SU-DHL-6 (cell line): ENCODE results near the gene MTG2.

ENCODE experiments used
- H2AFZ ChIP-seq: fragments of 200-600 bp; sonication (generic); 2 replicates; pipeline ENCODE4 v1.6.1; 2014; ENCODE audit warnings: low read depth, mild to moderate bottlenecking, moderate library complexity, mixed read lengths, antibody characterized with exemption, low read length; ENCODE audit not compliant: severe bottlenecking
- H3F3A ChIP-seq: fragments of 200-600 bp; shearing (Covaris generic); 2 replicates; pipeline ENCODE4 v1.6.0; 2016; ENCODE audit warnings: antibody characterized with exemption, mild to moderate bottlenecking; ENCODE audit not compliant: insufficient read depth
- H3K27ac ChIP-seq: fragments of 200-600 bp; sonication (generic); 2 replicates; pipeline ENCODE4 v1.5.1; 2016; ENCODE audit warnings: low read depth, mild to moderate bottlenecking, low read length, moderate library complexity, mixed read lengths
- H3K27me3 ChIP-seq: fragments of 200-600 bp; sonication (generic), shearing (Covaris generic); 2 replicates; pipeline ENCODE4 v1.6.0; 2014; ENCODE audit warnings: mild to moderate bottlenecking, low read length
- H3K36me3 ChIP-seq: fragments of 200-600 bp; sonication (generic); 2 replicates; pipeline ENCODE4 v1.6.1; 2014; ENCODE audit warnings: mild to moderate bottlenecking, low read length, mixed read lengths
- H3K4me2 ChIP-seq: fragments of 300-600, 200-600 bp; shearing (Covaris generic), sonication (generic); 2 replicates; pipeline ENCODE4 v1.6.0; 2014; ENCODE audit warnings: low read length, low read depth, mild to moderate bottlenecking; ENCODE audit not compliant: poor library complexity, severe bottlenecking
- H3K4me3 ChIP-seq: fragments of 200-600 bp; sonication (generic); 2 replicates; pipeline ENCODE4 v1.5.1; 2014; ENCODE audit warnings: antibody characterized with exemption, low read length, mild to moderate bottlenecking, mixed read lengths; ENCODE audit not compliant: insufficient read depth, poor library complexity, severe bottlenecking
- H3K79me2 ChIP-seq: fragments of 200-600 bp; sonication (generic); 2 replicates; pipeline ENCODE4 v1.6.1; 2014; ENCODE audit warnings: mild to moderate bottlenecking, low read length, moderate library complexity; ENCODE audit not compliant: insufficient read depth
- H3K9ac ChIP-seq: fragments of 200-600 bp; sonication (generic); 2 replicates; pipeline ENCODE4 v1.7.0; 2014; ENCODE audit warnings: mild to moderate bottlenecking, low read length
- H3K9me2 ChIP-seq: fragments of 200-600 bp; sonication (generic); replicated peaks from 2 replicates; pipeline ENCODE4 v1.6.1; 2014; ENCODE audit warnings: low read length; ENCODE audit not compliant: insufficient read depth
- H3K9me3 ChIP-seq: fragments of 200-600 bp; sonication (generic); 2 replicates; pipeline ENCODE4 v1.6.1; 2014; ENCODE audit warnings: low read length, mixed read lengths; ENCODE audit not compliant: insufficient read depth
- H4K20me1 ChIP-seq: fragments of 200-600 bp; sonication (generic); 2 replicates; pipeline ENCODE4 v1.6.1; 2014; ENCODE audit warnings: low read depth, mild to moderate bottlenecking, antibody characterized with exemption, low read length, moderate library complexity, mixed read lengths
- CTCF ChIP-seq: fragments of 200-600 bp; sonication (generic); IDR thresholded peaks from one replicate; pipeline ENCODE4 v1.5.1; 2017; ENCODE audit warnings: antibody characterized with exemption, mild to moderate bottlenecking, low read length, moderate library complexity; ENCODE audit not compliant: insufficient read depth, poor library complexity, severe bottlenecking
- EZH2phosphoT487 ChIP-seq: fragments of 200-600 bp; sonication (generic), shearing (Covaris generic); conservative IDR thresholded peaks from 2 replicates; pipeline ENCODE4 v1.6.1; 2018; ENCODE audit warnings: mild to moderate bottlenecking, antibody characterized with exemption, low read length, moderate library complexity, mixed read lengths

Gene MTG2

GRCh38 chr20:62165762-62166399 is 16.9 kb upstream of the MTG2 start:
- H3K36me3 ChIP-seq: no peaks in the 10 kb centered on the region
- no peaks in the 10 kb centered on the region for H3K9me2 ChIP-seq
- no peak for TF ChIP-seq EZH2phosphoT487
- no peak for TF ChIP-seq CTCF
- H3K27me3 ChIP-seq: no peaks in the 10 kb centered on the region
- no peak overlapping the region for H3K9ac ChIP-seq
- H3F3A ChIP-seq: no peaks in the 10 kb centered on the region
- no peak overlapping the region for H3K27ac ChIP-seq
- H4K20me1 ChIP-seq: no peaks in the 10 kb centered on the region
- H3K79me2 ChIP-seq: no peaks in the 10 kb centered on the region
- no peak overlapping the region for H2AFZ ChIP-seq
- no peak overlapping the region for H3K4me2 ChIP-seq
- no peaks in the 10 kb centered on the region for H3K9me3 ChIP-seq
- no peak overlapping the region for H3K4me3 ChIP-seq

- H4K20me1 ChIP-seq: no peaks in the 10 kb centered on the region
- H3K4me3 ChIP-seq: no peak overlapping the region
- H3K9ac ChIP-seq: no peak overlapping the region
- H3K4me2 ChIP-seq: no peak overlapping the region
- no peaks in the 10 kb centered on the region for H3K27me3 ChIP-seq
- no peaks in the 10 kb centered on the region for H3K36me3 ChIP-seq
- no peaks in the 10 kb centered on the region for H3K9me2 ChIP-seq
- no peak for TF ChIP-seq EZH2phosphoT487
- no peak for TF ChIP-seq CTCF
- H3F3A ChIP-seq: no peaks in the 10 kb centered on the region
- no peak overlapping the region for H3K27ac ChIP-seq
- no peaks in the 10 kb centered on the region for H3K9me3 ChIP-seq
- H3K79me2 ChIP-seq: no peaks in the 10 kb centered on the region
- H2AFZ ChIP-seq: no peak overlapping the region
Observed at GRCh38 chr20:62167474-62167873, 15.4 kb upstream of the MTG2 start.

- H3K27me3 ChIP-seq: no peaks in the 10 kb centered on the region
- no peaks in the 10 kb centered on the region for H4K20me1 ChIP-seq
- H3K36me3 ChIP-seq: no peaks in the 10 kb centered on the region
- H3K9me3 ChIP-seq: no peaks in the 10 kb centered on the region
- H3K27ac ChIP-seq: no peak overlapping the region
- no peaks in the 10 kb centered on the region for H3F3A ChIP-seq
- no peaks in the 10 kb centered on the region for H3K9me2 ChIP-seq
- H3K9ac ChIP-seq: no peak overlapping the region
- TF ChIP-seq EZH2phosphoT487: no peak
- TF ChIP-seq CTCF: no peak
- no peak overlapping the region for H2AFZ ChIP-seq
- no peak overlapping the region for H3K4me3 ChIP-seq
- no peaks in the 10 kb centered on the region for H3K79me2 ChIP-seq
- H3K4me2 ChIP-seq: no peak overlapping the region
Observed at GRCh38 chr20:62168061-62168460, 14.8 kb upstream of the MTG2 start.
